IMR-90 (cell line): ENCODE measurements around the gene ERICH2. TPM values are rescaled to one million over a fixed set of nuclear protein-coding genes. Genes with fewer than 3 reads are reported as not detected.

Source experiments
- ATAC-seq: fragments of 200-7000 bp; cut with Tn5 transposase; 2 replicates; pipeline ENCODE4 v1.9.1; 2020; ENCODE audit warnings: low read depth, mild to moderate bottlenecking, moderate library complexity
- BruUV-seq: library from RNA; stranded (reverse); fragments of 400-500 nt; replicated peaks from 2 replicates; lab custom pipeline; 2021; lab: Mats Ljungman, UMichigan
- CTCF ChIA-PET: fragments of 300-600 bp; formaldehyde crosslinking; extraction: SDS; loops from one replicate; lab custom pipeline; 2021; ENCODE audit warnings: antibody characterized with exemption; lab: Yijun Ruan, JAX
- POLR2A ChIA-PET: fragments of 300-600 bp; sonication (Branson Sonifier 250); formaldehyde crosslinking; loops from one replicate; lab custom pipeline; 2022; ENCODE audit warnings: antibody characterized with exemption; ENCODE audit not compliant: unreplicated experiment; lab: Charles Lee
- DNase-seq: peaks from one replicate; pipeline ENCODE4 v3.0.0; 2013
- H2AFZ ChIP-seq: replicated peaks from 2 replicates; pipeline ENCODE3; 2013; ENCODE audit warnings: low read length, mild to moderate bottlenecking; ENCODE audit not compliant: poor library complexity
- H2AK5ac ChIP-seq: 2 replicates; pipeline ENCODE4 v1.6.1; 2013; ENCODE audit warnings: low read depth, low read length, inconsistent platforms
- H2AK9ac ChIP-seq: replicated peaks from 2 replicates; pipeline ENCODE3; 2013; ENCODE audit warnings: mild to moderate bottlenecking, low read depth, low read length, moderate library complexity; ENCODE audit not compliant: poor library complexity
- H2BK120ac ChIP-seq: 2 replicates; pipeline ENCODE4 v1.6.1; 2013; ENCODE audit warnings: low read depth, low read length, inconsistent platforms
- H2BK15ac ChIP-seq: 3 replicates; pipeline ENCODE4 v1.6.1; 2013; ENCODE audit warnings: low read depth, low read length, inconsistent platforms
- H2BK20ac ChIP-seq: 2 replicates; pipeline ENCODE4 v1.6.1; 2013; ENCODE audit warnings: low read depth, mild to moderate bottlenecking, inconsistent platforms, low read length, moderate library complexity
- H2BK5ac ChIP-seq: 2 replicates; pipeline ENCODE4 v1.6.1; 2013; ENCODE audit warnings: mild to moderate bottlenecking, low read depth, low read length, inconsistent platforms; ENCODE audit not compliant: poor library complexity, severe bottlenecking
- H3K14ac ChIP-seq: replicated peaks from 2 replicates; pipeline ENCODE4 v1.6.1; 2013; ENCODE audit warnings: low read depth, low read length, inconsistent platforms
- H3K18ac ChIP-seq: 2 replicates; pipeline ENCODE4 v1.6.1; 2013; ENCODE audit warnings: low read depth, low read length, control low read depth
- H3K23ac ChIP-seq: 2 replicates; pipeline ENCODE4 v1.6.1; 2013; ENCODE audit warnings: low read depth, low read length, inconsistent platforms
- H3K27ac ChIP-seq: 2 replicates; pipeline ENCODE4 v1.5.1; 2013; ENCODE audit warnings: mild to moderate bottlenecking, control low read depth, low read length; ENCODE audit not compliant: insufficient read depth
- H3K27me3 ChIP-seq: 2 replicates; pipeline ENCODE4 v1.6.1; 2013; ENCODE audit warnings: low read length; ENCODE audit not compliant: control insufficient read depth, insufficient read depth
- H3K36me3 ChIP-seq: 2 replicates; pipeline ENCODE4 v1.6.1; 2013; ENCODE audit warnings: low read length, mixed read lengths; ENCODE audit not compliant: control insufficient read depth, insufficient read depth
- H3K4ac ChIP-seq: 2 replicates; pipeline ENCODE4 v1.6.1; 2013; ENCODE audit warnings: low read depth, low read length, inconsistent platforms
- H3K4me1 ChIP-seq: 2 replicates; pipeline ENCODE4 v1.6.1; 2013; ENCODE audit warnings: low read length, mixed read lengths; ENCODE audit not compliant: control insufficient read depth, insufficient read depth
- H3K4me2 ChIP-seq: 2 replicates; pipeline ENCODE4 v1.6.1; 2013; ENCODE audit warnings: low read depth, mild to moderate bottlenecking, control low read depth, low read length, moderate library complexity
- H3K4me3 ChIP-seq: 2 replicates; pipeline ENCODE4 v1.5.1; 2013; ENCODE audit warnings: low read depth, mild to moderate bottlenecking, control low read depth, low read length, moderate library complexity; ENCODE audit not compliant: insufficient read depth
- H3K56ac ChIP-seq: 2 replicates; pipeline ENCODE4 v1.6.1; 2013; ENCODE audit warnings: low read length, inconsistent platforms; ENCODE audit not compliant: insufficient read depth; ENCODE audit errors: extremely low read depth
- H3K79me1 ChIP-seq, 2 experiments: 2 replicates each; pipeline ENCODE4 v1.6.1; 2013; ENCODE audit warnings: low read length in 2 of 2, inconsistent platforms in 1 of 2, low read depth in 1 of 2
- H3K9ac ChIP-seq: 2 replicates; pipeline ENCODE4 v1.6.1; 2013; ENCODE audit warnings: low read depth, low read length, control low read depth
- H3K9me1 ChIP-seq: 2 replicates; pipeline ENCODE4 v1.6.1; 2013; ENCODE audit warnings: low read length, inconsistent platforms; ENCODE audit not compliant: insufficient read depth
- H3K9me3 ChIP-seq: 2 replicates; pipeline ENCODE4 v1.6.1; 2013; ENCODE audit warnings: low read length; ENCODE audit not compliant: control insufficient read depth, insufficient read depth
- H4K20me1 ChIP-seq: 2 replicates; pipeline ENCODE4 v1.6.1; 2013; ENCODE audit warnings: low read length, inconsistent platforms; ENCODE audit not compliant: insufficient read depth
- H4K5ac ChIP-seq: 2 replicates; pipeline ENCODE4 v1.6.1; 2013; ENCODE audit warnings: mild to moderate bottlenecking, low read depth, low read length, control low read depth
- H4K8ac ChIP-seq, 2 experiments: 2 replicates each; pipeline ENCODE4 v1.6.1; 2013; ENCODE audit warnings: low read depth in 2 of 2, low read length in 2 of 2, control low read depth in 1 of 2, inconsistent platforms in 1 of 2
- H4K91ac ChIP-seq: 2 replicates; pipeline ENCODE4 v1.6.1; 2013; ENCODE audit warnings: low read depth, low read length, inconsistent platforms; ENCODE audit not compliant: insufficient read depth
- CEBPB ChIP-seq: IDR thresholded peaks from 2 replicates; pipeline ENCODE4 v1.6.1; 2012; ENCODE audit warnings: low read depth, low read length, improper control_type of control experiment
- CTCF ChIP-seq: conservative IDR thresholded peaks from 2 replicates; pipeline ENCODE4 v1.5.1; 2012; ENCODE audit warnings: mild to moderate bottlenecking, low read depth, low read length, improper control_type of control experiment
- MAFK ChIP-seq: IDR thresholded peaks from 2 replicates; pipeline ENCODE4 v1.6.1; 2012; ENCODE audit warnings: low read depth, low read length, improper control_type of control experiment
- RAD21 ChIP-seq: IDR thresholded peaks from 2 replicates; pipeline ENCODE4 v1.6.1; 2012; ENCODE audit warnings: low read length, improper control_type of control experiment
- RCOR1 ChIP-seq: IDR thresholded peaks from 2 replicates; pipeline ENCODE4 v1.6.1; 2012; ENCODE audit warnings: mild to moderate bottlenecking, low read length, improper control_type of control experiment; ENCODE audit not compliant: insufficient replicate concordance
- RFX5 ChIP-seq: IDR thresholded peaks from 2 replicates; pipeline ENCODE4 v1.8.0; 2012; ENCODE audit warnings: low read depth, mild to moderate bottlenecking, low read length, moderate library complexity
- SMC3 ChIP-seq: fragments of 150-350 bp; IDR thresholded peaks from 2 replicates; pipeline ENCODE4 v1.6.1; 2016; ENCODE audit warnings: low read depth, mild to moderate bottlenecking, antibody characterized with exemption, low read length, moderate library complexity
- WGBS, 2 experiments: methylation state at CpG; one replicate each; pipeline versions ENCODE4 v1.1.5 to v1.1.7; 2013; ENCODE audit warnings: missing lambda C conversion rate in 2 of 2; ENCODE audit not compliant: insufficient read length in 1 of 2; ENCODE audit errors: extremely low coverage in 2 of 2; 5-methylcytosine and 5-hydroxymethylcytosine counted together
- dilution Hi-C: fragments of 300-500 bp; cut with HindIII; formaldehyde crosslinking; loops from one replicate; pipeline ENCODE4 v1.14.3; 2018; ENCODE audit warnings: low sequenced_read_pairs; ENCODE audit not compliant: unreplicated experiment
- in situ Hi-C: fragments of 300-500 bp; cut with MboI; formaldehyde crosslinking; loops from 3 replicates; pipeline ENCODE4 v1.14.3; 2019; ENCODE audit warnings: low sequenced_read_pairs, inconsistent platforms, mixed read lengths
- intact Hi-C: fragments of 100-400 bp; cut with micrococcal nuclease; formaldehyde crosslinking; loops from 2 replicates; pipeline ENCODE4 v1.10.0; 2022
- polyA plus RNA-seq, 3 experiments: library from polyadenylated mRNA; depleted of rRNA; stranded (reverse); fragments of >200 nt; gene quantifications; 2 replicates each; pipeline ENCODE4 v1.2.3, GENCODE V29; 2012; ENCODE audit warnings: low replicate concordance in 1 of 3
- total RNA-seq: library from RNA; depleted of rRNA; stranded (reverse); fragments of >200 nt; gene quantifications from 2 replicates; pipeline ENCODE4 v1.2.3, GENCODE V29; 2012

The ERICH2 gene
- total and polyA plus RNA-seq, 2 of the 4 experiments (the other 2 are of a cell fraction), result not detected

DNA sequence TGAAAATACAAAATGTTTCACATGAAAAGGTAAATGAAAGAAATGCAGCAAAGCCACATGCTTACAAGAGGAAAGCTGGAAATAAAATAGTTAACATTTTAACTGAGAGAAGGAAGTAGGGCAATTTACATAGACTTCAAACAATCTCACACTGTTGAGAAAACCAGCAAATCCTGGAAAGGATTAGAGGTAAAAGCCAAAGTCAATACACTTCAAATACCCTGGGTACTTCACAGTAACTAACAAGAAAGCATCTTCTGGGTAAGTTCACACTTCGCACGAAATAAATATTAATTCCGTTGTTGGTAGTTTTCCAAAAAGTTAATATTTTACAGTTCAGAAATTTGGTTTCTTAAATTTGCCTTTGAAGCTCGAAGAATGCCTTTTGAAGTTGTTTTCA, 3.5 kb upstream of the ERICH2 start:
- intact Hi-C loops (no loop called here), in situ Hi-C loops (no loop called here), dilution Hi-C loops (no loop called here)
- Histone ChIP-seq H2BK20ac (no peak overlapping the region), H3K14ac (no peak overlapping the region), H2AK9ac (no peak overlapping the region), H3K18ac (no peak overlapping the region), H3K4ac (no peak overlapping the region), H4K8ac (no peak overlapping the region), H3K4me1 (no peaks in the 10 kb centered on the region), H3K23ac (no peak overlapping the region), H3K4me3 (no peak overlapping the region), H3K27ac (no peak overlapping the region), H3K9me3 (no peaks in the 10 kb centered on the region), H2AK5ac (no peak overlapping the region), H2AFZ (no peak overlapping the region), H3K56ac (no peak overlapping the region), H2BK5ac (no peak overlapping the region), H3K79me1 (no peaks in the 10 kb centered on the region), H4K5ac (no peak overlapping the region), H2BK15ac (no peak overlapping the region), H4K91ac (no peak overlapping the region), H3K4me2 (no peak overlapping the region), H2BK120ac (no peak overlapping the region), H3K9ac (no peak overlapping the region), H3K9me1 (no peaks in the 10 kb centered on the region), H3K36me3 (no peaks in the 10 kb centered on the region), H3K27me3 (peaks cover 9% of the 10 kb centered on the region; the same call in 1 of the 2 replicates), H4K20me1 (no peaks in the 10 kb centered on the region)
- ATAC-seq, result no peak
- CTCF ChIA-PET, result no interaction called here
- POLR2A ChIA-PET, result no interaction called here
- BruUV-seq, result no TSS peak
- DNase-seq, result no peak
- WGBS, 2 experiments, result no CpG with 5 or more reads among the region's 4 CpGs
- no peak for TF ChIP-seq RAD21
- no peak for TF ChIP-seq CEBPB
- no peak for TF ChIP-seq MAFK
- TF ChIP-seq RFX5, result no peak
- no peak for TF ChIP-seq CTCF
- TF ChIP-seq RCOR1, result no peak
- no peak for TF ChIP-seq SMC3
